ENCODE data around the gene CCDC197.

- TF ChIP-seq, protein P1, sequence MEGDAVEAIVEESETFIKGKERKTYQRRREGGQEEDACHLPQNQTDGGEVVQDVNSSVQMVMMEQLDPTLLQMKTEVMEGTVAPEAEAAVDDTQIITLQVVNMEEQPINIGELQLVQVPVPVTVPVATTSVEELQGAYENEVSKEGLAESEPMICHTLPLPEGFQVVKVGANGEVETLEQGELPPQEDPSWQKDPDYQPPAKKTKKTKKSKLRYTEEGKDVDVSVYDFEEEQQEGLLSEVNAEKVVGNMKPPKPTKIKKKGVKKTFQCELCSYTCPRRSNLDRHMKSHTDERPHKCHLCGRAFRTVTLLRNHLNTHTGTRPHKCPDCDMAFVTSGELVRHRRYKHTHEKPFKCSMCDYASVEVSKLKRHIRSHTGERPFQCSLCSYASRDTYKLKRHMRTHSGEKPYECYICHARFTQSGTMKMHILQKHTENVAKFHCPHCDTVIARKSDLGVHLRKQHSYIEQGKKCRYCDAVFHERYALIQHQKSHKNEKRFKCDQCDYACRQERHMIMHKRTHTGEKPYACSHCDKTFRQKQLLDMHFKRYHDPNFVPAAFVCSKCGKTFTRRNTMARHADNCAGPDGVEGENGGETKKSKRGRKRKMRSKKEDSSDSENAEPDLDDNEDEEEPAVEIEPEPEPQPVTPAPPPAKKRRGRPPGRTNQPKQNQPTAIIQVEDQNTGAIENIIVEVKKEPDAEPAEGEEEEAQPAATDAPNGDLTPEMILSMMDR (IDR thresholded peaks at IDR 0.05) = no peak
- TF ChIP-seq POLR2A (IDR thresholded peaks at IDR 0.05) (no peak), POLR2AphosphoS5 (IDR thresholded peaks at IDR 0.05) (no peak)
Observed at GRCh38 chr14:94058128-94058673, 61.1 kb downstream of the CCDC197 start.

Data from prostate gland (tissue), 2 donors.